Neural crest cell (in vitro differentiated cells): ENCODE data around the gene CA9. TPM values are rescaled to one million over a fixed set of nuclear protein-coding genes. Genes with fewer than 3 reads are reported as not detected.

Source experiments
- DNase-seq: peaks from one replicate; pipeline ENCODE4 v3.0.0; 2021; ENCODE audit warnings: low read depth, mixed read lengths, low spot score
- H3K27ac Mint-ChIP-seq: one replicate; pipeline ENCODE4 v1.8.0; 2021; ENCODE audit warnings: mild to moderate bottlenecking, mixed read lengths; ENCODE audit not compliant: unreplicated experiment
- H3K27me3 Mint-ChIP-seq: 2 replicates; pipeline ENCODE4 v1.8.0; 2021; ENCODE audit warnings: low read depth, mild to moderate bottlenecking, mixed read lengths
- H3K36me3 Mint-ChIP-seq: 2 replicates; pipeline ENCODE4 v1.8.0; 2021; ENCODE audit warnings: low read depth, mild to moderate bottlenecking, mixed read lengths
- H3K4me1 Mint-ChIP-seq: 2 replicates; pipeline ENCODE4 v1.8.0; 2021; ENCODE audit warnings: mixed read lengths
- H3K4me3 Mint-ChIP-seq: one replicate; pipeline ENCODE4 v1.8.0; 2021; ENCODE audit warnings: mild to moderate bottlenecking, mixed read lengths
- H3K9me3 Mint-ChIP-seq: 2 replicates; pipeline ENCODE4 v1.8.0; 2021; ENCODE audit warnings: mixed read lengths
- CTCF ChIP-seq: fragments of 200-600 bp; sonication (generic); conservative IDR thresholded peaks from 2 replicates; pipeline ENCODE4 v1.5.0; 2021; ENCODE audit warnings: antibody characterized with exemption, mild to moderate bottlenecking
- total RNA-seq: library from RNA; stranded (reverse); gene quantifications from 2 replicates; pipeline ENCODE4 v1.2.1, GENCODE V29; 2021

Gene CA9
- total RNA-seq, 1 donor from 2014 or later = 0.63 TPM

GRCh38 chr9:35685506-35685905, 11.8 kb downstream of the CA9 start:
- no peak for DNase-seq
- TF ChIP-seq CTCF = no peak
- H3K9me3 Mint-ChIP-seq = no peaks in the 10 kb centered on the region
- peak overlapping the region; percentile 35 for H3K27ac Mint-ChIP-seq
- peaks cover 39% of the 10 kb centered on the region for H3K4me1 Mint-ChIP-seq
- peaks cover 9% of the 10 kb centered on the region for H3K36me3 Mint-ChIP-seq
- H3K4me3 Mint-ChIP-seq = no peak overlapping the region
- no peaks in the 10 kb centered on the region for H3K27me3 Mint-ChIP-seq

GRCh38 chr9:35686222-35687203, 12.8 kb downstream of the CA9 start:
- no peak for DNase-seq
- no peak overlapping the region for H3K27ac Mint-ChIP-seq
- TF ChIP-seq CTCF = no peak
- no peaks in the 10 kb centered on the region for H3K9me3 Mint-ChIP-seq
- H3K4me3 Mint-ChIP-seq = peak overlapping the region; percentile 87
- peaks cover 9% of the 10 kb centered on the region for H3K36me3 Mint-ChIP-seq
- H3K4me1 Mint-ChIP-seq = peaks cover 38% of the 10 kb centered on the region
- H3K27me3 Mint-ChIP-seq = no peaks in the 10 kb centered on the region

- Mint-ChIP-seq H3K27ac (no peak overlapping the region), H3K9me3 (no peaks in the 10 kb centered on the region), H3K4me3 (peak overlapping the region; percentile 87), H3K4me1 (peaks cover 44% of the 10 kb centered on the region), H3K36me3 (peaks cover 9% of the 10 kb centered on the region), H3K27me3 (no peaks in the 10 kb centered on the region)
- no peak for TF ChIP-seq CTCF
- DNase-seq = no peak
These were observed 13.6 kb downstream of the CA9 start for GRCh38 chr9:35687306-35687705.

- Mint-ChIP-seq H3K27ac (no peak overlapping the region), H3K36me3 (peaks cover 3% of the 10 kb centered on the region)
These were observed 14.3 kb downstream of the CA9 start for GRCh38 chr9:35687972-35688557.

More at GRCh38 chr9:35687972-35688557, 14.3 kb downstream of the CA9 start:
- peaks cover 44% of the 10 kb centered on the region for H3K4me1 Mint-ChIP-seq
- no peak for DNase-seq
- TF ChIP-seq CTCF = no peak
- no peaks in the 10 kb centered on the region for H3K27me3 Mint-ChIP-seq
- no peaks in the 10 kb centered on the region for H3K9me3 Mint-ChIP-seq
- H3K4me3 Mint-ChIP-seq = peak overlapping the region; percentile 90
